Right lobe of liver (tissue), 4 donors: ENCODE results near the gene TCF12.

Experiments
- CTCF ChIP-seq, 4 donors: fragments of 200-600 bp in 3 of 4; fragments of 450-650 bp in 1 of 4; IDR thresholded peaks; one replicate each; pipeline versions ENCODE4 v1.5.1 to v1.8.0; 2016 to 2022; ENCODE audit warnings: antibody characterized with exemption in 4 of 4, mild to moderate bottlenecking in 2 of 4
- POLR2A ChIP-seq: fragments of 450-650 bp; IDR thresholded peaks from one replicate; pipeline ENCODE4 v1.6.1; 2017; ENCODE audit warnings: antibody characterized with exemption, mild to moderate bottlenecking
- donor health status: DM: no; HTN: no; CAD: no.
- donor health status: DM: no; HTN: no; CAD: no.
- donor health status: DM: no; HTN: yes; CAD: no.

GRCh38 chr15:57282686-57283085 is 364.2 kb downstream of the TCF12 start:
- TF ChIP-seq POLR2A (no peak), CTCF (IDR thresholded peaks at IDR 0.05) (no peak)
